Measurements from ENCODE around the gene C1orf52. TPM values are rescaled to one million over a fixed set of nuclear protein-coding genes. Genes with fewer than 3 reads are reported as not detected.

The C1orf52 gene
- total RNA-seq, 2 donors from 2014 or later = 41.0 to 42.9 TPM

DNA sequence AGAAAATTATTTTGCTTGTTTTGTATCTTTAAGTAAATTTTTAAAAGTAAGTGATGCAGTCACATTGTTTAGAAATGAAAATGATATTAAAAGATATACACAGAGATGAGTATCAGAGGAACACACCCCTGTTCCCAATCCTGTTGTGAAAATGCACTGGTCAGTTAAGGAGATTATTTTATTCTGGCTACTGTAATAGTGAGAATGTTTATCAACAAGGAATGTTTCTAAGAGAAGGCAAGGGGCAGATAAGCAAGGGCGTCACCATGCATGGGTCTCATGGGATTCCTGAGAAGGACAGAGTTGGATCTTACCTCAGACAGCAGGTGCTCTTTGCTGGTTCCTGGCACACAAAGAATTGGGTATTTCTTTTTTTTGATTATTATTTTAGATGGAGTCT is 21.8 kb downstream of the C1orf52 start:
- Mint-ChIP-seq H3K27ac (no peak overlapping the region), H3K27me3 (ENCODE audit: insufficient read depth) (no peaks in the 10 kb centered on the region), H3K4me3 (no peak overlapping the region), H3K4me1 (peaks cover 22% of the 10 kb centered on the region), H3K9me3 (no peaks in the 10 kb centered on the region), H3K36me3 (ENCODE audit: low read depth) (no peaks in the 10 kb centered on the region)
- TF ChIP-seq, protein P1, sequence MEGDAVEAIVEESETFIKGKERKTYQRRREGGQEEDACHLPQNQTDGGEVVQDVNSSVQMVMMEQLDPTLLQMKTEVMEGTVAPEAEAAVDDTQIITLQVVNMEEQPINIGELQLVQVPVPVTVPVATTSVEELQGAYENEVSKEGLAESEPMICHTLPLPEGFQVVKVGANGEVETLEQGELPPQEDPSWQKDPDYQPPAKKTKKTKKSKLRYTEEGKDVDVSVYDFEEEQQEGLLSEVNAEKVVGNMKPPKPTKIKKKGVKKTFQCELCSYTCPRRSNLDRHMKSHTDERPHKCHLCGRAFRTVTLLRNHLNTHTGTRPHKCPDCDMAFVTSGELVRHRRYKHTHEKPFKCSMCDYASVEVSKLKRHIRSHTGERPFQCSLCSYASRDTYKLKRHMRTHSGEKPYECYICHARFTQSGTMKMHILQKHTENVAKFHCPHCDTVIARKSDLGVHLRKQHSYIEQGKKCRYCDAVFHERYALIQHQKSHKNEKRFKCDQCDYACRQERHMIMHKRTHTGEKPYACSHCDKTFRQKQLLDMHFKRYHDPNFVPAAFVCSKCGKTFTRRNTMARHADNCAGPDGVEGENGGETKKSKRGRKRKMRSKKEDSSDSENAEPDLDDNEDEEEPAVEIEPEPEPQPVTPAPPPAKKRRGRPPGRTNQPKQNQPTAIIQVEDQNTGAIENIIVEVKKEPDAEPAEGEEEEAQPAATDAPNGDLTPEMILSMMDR (conservative IDR thresholded peaks at IDR 0.05) = no peak
- Histone ChIP-seq H3K9ac (ENCODE audit: extremely low read depth, low read length, poor library complexity, severe bottlenecking) (no peak overlapping the region), H3K4me3 (ENCODE audit: low read length) (no peak overlapping the region), H3K36me3 (ENCODE audit: control insufficient read depth, insufficient read depth, low read length) (no peaks in the 10 kb centered on the region), H3K9me3 (ENCODE audit: control insufficient read depth, low read length) (no peaks in the 10 kb centered on the region), H3K27ac (ENCODE audit: low read depth, low read length) (no peak overlapping the region), H3K27me3 (ENCODE audit: control insufficient read depth, insufficient read depth, low read length, poor library complexity, severe bottlenecking) (no peaks in the 10 kb centered on the region), H3K4me1 (ENCODE audit: control insufficient read depth, insufficient read depth, low read length) (peaks cover 4% of the 10 kb centered on the region)
- 91 to 100% methylated on average over 1 of the region's 1 CpG for WGBS, 2 experiments (ENCODE audit: insufficient coverage in 1 of 2, insufficient read length in 1 of 2)
- DNase-seq = no peak

GRCh38 chr1:85230305-85230977 is 29.0 kb downstream of the C1orf52 start:
- Mint-ChIP-seq H3K4me1 (peaks cover 11% of the 10 kb centered on the region), H3K27ac (no peak overlapping the region), H3K27me3 (ENCODE audit: insufficient read depth) (no peaks in the 10 kb centered on the region), H3K9me3 (no peaks in the 10 kb centered on the region), H3K4me3 (no peak overlapping the region), H3K36me3 (ENCODE audit: low read depth) (no peaks in the 10 kb centered on the region)
- no peak overlapping the region for H3K4me3 ChIP-seq (ENCODE audit: low read length)
- no peak overlapping the region for H3K27ac ChIP-seq (ENCODE audit: low read depth, low read length)
- no peak overlapping the region for H3K9ac ChIP-seq (ENCODE audit: extremely low read depth, low read length, poor library complexity, severe bottlenecking)
- no peaks in the 10 kb centered on the region for H3K9me3 ChIP-seq (ENCODE audit: control insufficient read depth, low read length)
- 92 to 98% methylated on average over 5 to 8 of the region's 8 CpGs for WGBS, 2 experiments (ENCODE audit: insufficient coverage in 1 of 2, insufficient read length in 1 of 2)
- DNase-seq = peak; percentile 80
- H3K27me3 ChIP-seq (ENCODE audit: control insufficient read depth, insufficient read depth, low read length, poor library complexity, severe bottlenecking) = no peaks in the 10 kb centered on the region
- TF ChIP-seq, protein P1 (conservative IDR thresholded peaks at IDR 0.05) = peak; percentile 80
- peaks cover 2% of the 10 kb centered on the region for H3K4me1 ChIP-seq (ENCODE audit: control insufficient read depth, insufficient read depth, low read length)
- no peaks in the 10 kb centered on the region for H3K36me3 ChIP-seq (ENCODE audit: control insufficient read depth, insufficient read depth, low read length)

GRCh38 chr1:85229574-85230097 is 29.8 kb downstream of the C1orf52 start:
- no peaks in the 10 kb centered on the region for H3K9me3 ChIP-seq (ENCODE audit: control insufficient read depth, low read length)
- no peak overlapping the region for H3K9ac ChIP-seq (ENCODE audit: extremely low read depth, low read length, poor library complexity, severe bottlenecking)
- H3K4me3 ChIP-seq (ENCODE audit: low read length) = no peak overlapping the region
- Mint-ChIP-seq H3K4me1 (peaks cover 19% of the 10 kb centered on the region), H3K9me3 (no peaks in the 10 kb centered on the region), H3K4me3 (no peak overlapping the region), H3K27me3 (ENCODE audit: insufficient read depth) (no peaks in the 10 kb centered on the region), H3K36me3 (ENCODE audit: low read depth) (no peaks in the 10 kb centered on the region), H3K27ac (no peak overlapping the region)
- TF ChIP-seq, protein P1 (conservative IDR thresholded peaks at IDR 0.05) = no peak
- no peaks in the 10 kb centered on the region for H3K36me3 ChIP-seq (ENCODE audit: control insufficient read depth, insufficient read depth, low read length)
- no peaks in the 10 kb centered on the region for H3K27me3 ChIP-seq (ENCODE audit: control insufficient read depth, insufficient read depth, low read length, poor library complexity, severe bottlenecking)
- DNase-seq = no peak
- H3K4me1 ChIP-seq (ENCODE audit: control insufficient read depth, insufficient read depth, low read length) = peaks cover 8% of the 10 kb centered on the region
- 91 to 95% methylated on average over 2 to 6 of the region's 6 CpGs for WGBS, 2 experiments (ENCODE audit: insufficient coverage in 1 of 2, insufficient read length in 1 of 2)
- no peak overlapping the region for H3K27ac ChIP-seq (ENCODE audit: low read depth, low read length)
